K562 (cell line): ENCODE measurements around the gene PACS2. TPM values are rescaled to one million over a fixed set of nuclear protein-coding genes. Genes with fewer than 3 reads are reported as not detected.
A peak's percentile ranks its signal among the peaks of the same experiment; 100 is the strongest.

ENCODE experiments used
- ATAC-seq: fragments of 200-7000 bp; cut with Tn5 transposase; 3 replicates; pipeline ENCODE4 v1.9.1; 2020; ENCODE audit warnings: moderate library complexity
- BruUV-seq: library from RNA; stranded (reverse); fragments of 400-500 nt; replicated peaks from 2 replicates; lab custom pipeline; 2021; lab: Mats Ljungman, UMichigan
- CTCF ChIA-PET: fragments of 300-600 bp; formaldehyde crosslinking; extraction: SDS; loops from one replicate; lab custom pipeline; 2021; ENCODE audit warnings: low intra/inter-chr PET ratio; lab: Yijun Ruan, JAX
- POLR2A ChIA-PET: fragments of 300-600, 350-650 bp; sonication (Branson Sonifier 250); formaldehyde crosslinking; extraction: SDS; loops from one replicate; lab custom pipeline; 2021; ENCODE audit warnings: antibody characterized with exemption, inconsistent platforms; lab: Yijun Ruan, JAX
- DNase-seq, 4 experiments: peaks; one replicate each; pipeline versions ENCODE4 v3.0.0 to v3.0.0-alpha.2; 2011 to 2018; ENCODE audit warnings: low spot score in 3 of 4, mixed read lengths in 3 of 4; ENCODE audit errors: extremely low read depth in 1 of 4
- FAIRE-seq: peaks from 2 replicates; lab custom pipeline; 2011; peaks lifted over from hg19 to GRCh38; lab: Jason Lieb, UNC
- H2AFZ ChIP-seq: 2 replicates; pipeline ENCODE4 v1.6.0; 2011; ENCODE audit warnings: low read depth, low read length, control low read depth, inconsistent platforms
- H3K27ac ChIP-seq: fragments of 200-600 bp; 3 replicates; pipeline ENCODE4 v1.8.0; 2011; ENCODE audit warnings: low read depth, mild to moderate bottlenecking, control low read depth, inconsistent platforms, low read length, moderate library complexity, mixed read lengths; ENCODE audit errors: extremely low read depth
- H3K27me3 ChIP-seq, 2 experiments: fragments of 300-600 bp in 1 of 2; 2 replicates in 1 of 2; 3 replicates in 1 of 2; pipeline versions ENCODE4 v1.6.0 to v1.8.0; 2011; ENCODE audit warnings: inconsistent platforms in 2 of 2, low read length in 2 of 2, mild to moderate bottlenecking in 1 of 2, mixed read lengths in 1 of 2, moderate library complexity in 1 of 2; ENCODE audit not compliant: control insufficient read depth in 2 of 2, insufficient read depth in 2 of 2
- H3K36me3 ChIP-seq: fragments of 300-600 bp; 3 replicates; pipeline ENCODE4 v1.8.0; 2011; ENCODE audit warnings: mild to moderate bottlenecking, low read length, inconsistent platforms; ENCODE audit not compliant: control insufficient read depth, insufficient read depth
- H3K4me1 ChIP-seq, 2 experiments: fragments of 200-600 bp in 1 of 2; replicated peaks in 1 of 2; 2 replicates in 1 of 2; 3 replicates in 1 of 2; pipeline versions ENCODE4 v1.5.1 to v1.8.0; 2011; ENCODE audit warnings: inconsistent platforms in 2 of 2, low read length in 2 of 2, mild to moderate bottlenecking in 1 of 2, mixed read lengths in 1 of 2, moderate library complexity in 1 of 2; ENCODE audit not compliant: control insufficient read depth in 2 of 2, insufficient read depth in 2 of 2
- H3K4me2 ChIP-seq: 2 replicates; pipeline ENCODE4 v1.6.1; 2011; ENCODE audit warnings: low read length, control low read depth, inconsistent platforms, mixed read lengths; ENCODE audit not compliant: insufficient read depth
- H3K4me3 ChIP-seq: fragments of 200-600 bp; sonication (generic), shearing (Covaris generic); 2 replicates; pipeline ENCODE4 v1.5.1; 2016; ENCODE audit warnings: control low read depth, inconsistent platforms
- H3K79me2 ChIP-seq: fragments of 200-600 bp; 3 replicates; pipeline ENCODE4 v1.8.0; 2011; ENCODE audit warnings: low read length, inconsistent platforms; ENCODE audit not compliant: control insufficient read depth, insufficient read depth
- H3K9ac ChIP-seq, 2 experiments: 2 replicates each; pipeline versions ENCODE4 v1.6.0 to v1.6.1; 2011; ENCODE audit warnings: low read depth in 2 of 2, low read length in 2 of 2, control low read depth in 1 of 2, inconsistent platforms in 1 of 2, mild to moderate bottlenecking in 1 of 2, mixed read lengths in 1 of 2; ENCODE audit not compliant: insufficient read depth in 1 of 2
- H3K9me1 ChIP-seq: one replicate; pipeline ENCODE4 v1.6.0; 2011; ENCODE audit warnings: inconsistent platforms, mild to moderate bottlenecking, low read length, moderate library complexity; ENCODE audit not compliant: control insufficient read depth, insufficient read depth
- H3K9me3 ChIP-seq: replicated peaks from 2 replicates; pipeline ENCODE4 v1.5.1; 2011; ENCODE audit warnings: low read depth, low read length, inconsistent platforms; ENCODE audit not compliant: control insufficient read depth, insufficient read depth
- H4K20me1 ChIP-seq: replicated peaks from 2 replicates; pipeline ENCODE4 v1.6.1; 2011; ENCODE audit warnings: low read length, inconsistent platforms, mixed read lengths; ENCODE audit not compliant: control insufficient read depth, insufficient read depth
- ATF2 ChIP-seq: sonication (generic); formaldehyde crosslinking; IDR thresholded peaks from 2 replicates; pipeline ENCODE4 v1.8.1; 2022; ENCODE audit warnings: missing genetic modification reagents
- FOSL1 ChIP-seq: fragments of 200-800 bp; sonication (Bioruptor generic); conservative IDR thresholded peaks from 2 replicates; pipeline ENCODE4 v1.6.1; 2016; ENCODE audit warnings: missing genetic modification characterization, missing compliant biosample characterization
- FOXJ2 ChIP-seq: fragments of 200-800 bp; sonication (Bioruptor generic); IDR thresholded peaks from 2 replicates; pipeline ENCODE4 v1.6.1; 2016; ENCODE audit warnings: missing genetic modification characterization, missing compliant biosample characterization
- HMG20A ChIP-seq: fragments of 450-650 bp; formaldehyde crosslinking; conservative IDR thresholded peaks from 2 replicates; pipeline ENCODE4 v1.4.0; 2020; ENCODE audit warnings: mild to moderate bottlenecking, mixed read lengths
- JUN ChIP-seq, 2 experiments: sonication (generic) in 1 of 2; formaldehyde crosslinking in 1 of 2; IDR thresholded peaks; 2 replicates each; pipeline versions ENCODE4 v1.6.1 to v1.8.0; 2012 to 2022; ENCODE audit warnings: borderline replicate concordance in 2 of 2, mild to moderate bottlenecking in 2 of 2, improper control_type of control experiment in 1 of 2, low read depth in 1 of 2, low read length in 1 of 2, missing genetic modification reagents in 1 of 2
- JUND ChIP-seq, 2 experiments: IDR thresholded peaks; 2 replicates in 1 of 2; 3 replicates in 1 of 2; pipeline ENCODE4 v1.6.1; 2011; ENCODE audit warnings: borderline replicate concordance in 2 of 2, low read depth in 2 of 2, low read length in 2 of 2, improper control_type of control experiment in 1 of 2, missing biosample characterization in 1 of 2, missing genetic modification characterization in 1 of 2, missing genetic modification reagents in 1 of 2
- KLF6 ChIP-seq: fragments of 250-450 bp; sonication (Bioruptor Pico); IDR thresholded peaks from 2 replicates; pipeline ENCODE4 v1.4.0; 2020; ENCODE audit warnings: mild to moderate bottlenecking, moderate library complexity, borderline replicate concordance
- RAD21 ChIP-seq, 2 experiments: fragments of 250-450 bp in 1 of 2; fragments of 450-650 bp in 1 of 2; sonication (Bioruptor Pico) in 1 of 2; formaldehyde crosslinking in 1 of 2; IDR thresholded peaks in 1 of 2; conservative IDR thresholded peaks in 1 of 2; 2 replicates each; pipeline versions ENCODE4 v1.4.0 to v1.8.0; 2020 to 2022; ENCODE audit warnings: mild to moderate bottlenecking in 2 of 2, moderate library complexity in 1 of 2
- THAP7 ChIP-seq: fragments of 250-450 bp; sonication (Bioruptor Pico); IDR thresholded peaks from 2 replicates; pipeline ENCODE4 v1.5.0; 2021
- WGBS: fragments of 100-300 bp; shearing (Covaris generic); methylation state at CpG from one replicate; pipeline ENCODE4 v1.1.6; 2016; ENCODE audit warnings: low coverage, mixed read lengths; ENCODE audit not compliant: insufficient coverage; ENCODE audit errors: missing lambda C conversion rate; 5-methylcytosine and 5-hydroxymethylcytosine counted together
- in situ Hi-C: fragments of 300-500 bp; cut with MboI; formaldehyde crosslinking; loops from 4 replicates; pipeline ENCODE4 v1.15.0; 2018; ENCODE audit warnings: inconsistent platforms, mixed read lengths
- intact Hi-C: fragments of 100-400 bp; cut with micrococcal nuclease; formaldehyde crosslinking; loops from 2 replicates; pipeline ENCODE4 v1.14.2; 2022
- polyA plus RNA-seq, 8 experiments: library from polyadenylated mRNA; depleted of rRNA in 4 of 8; stranded (reverse) in 5 of 8; unstranded in 3 of 8; fragments of >200 nt; fragmentation: Nextera tagmentation in 2 of 8; fragmentation: Illumina TruSeq in 1 of 8; extraction: Ambion mirVana in 2 of 8; extraction: Trizol in 1 of 8; gene quantifications; 2 replicates each; pipeline versions ENCODE4 v1.2.1 to v1.2.3, GENCODE V29; 2011 to 2014; ENCODE audit warnings: inconsistent platforms in 1 of 8, missing spikeins in 1 of 8
- total RNA-seq, 7 experiments: library from RNA; depleted of rRNA in 6 of 7; stranded (reverse); fragments of >200 nt in 6 of 7; fragmentation: Illumina TruSeq in 2 of 7; extraction: Trizol in 2 of 7; gene quantifications; 2 replicates each; pipeline versions ENCODE4 v1.2.1 to v1.2.3, GENCODE V29; 2011 to 2021; ENCODE audit warnings: low replicate concordance in 1 of 7

Gene PACS2
- total and polyA plus RNA-seq, 9 of the 15 experiments (the other 6 are each of a cell fraction or from before 2014, with no cell fraction given), result 0.11 to 20.8 (median 9.9) TPM

GRCh38 chr14:105427412-105427811 is 112.9 kb downstream of the PACS2 start (continued):
- TF ChIP-seq HMG20A (CRISPR knock-in tag) (no peak), FOXJ2 (tag) (no peak), THAP7 (CRISPR knock-in tag) (no peak), RAD21 (CRISPR knock-in tag; conservative IDR thresholded peaks at IDR 0.05 in 1 of 2, IDR thresholded peaks at IDR 0.05 in 1 of 2) (no peak)

GRCh38 chr14:105427936-105428485 is 113.5 kb downstream of the PACS2 start:
- H3K27me3 ChIP-seq, result no peaks in the 10 kb centered on the region
- TF ChIP-seq KLF6 (no peak), JUND (IDR thresholded peaks at IDR 0.05; ENCODE audit: borderline replicate concordance, low read depth, low read length) (0 out of 2 replicates have a peak, but pooled peaks have one; percentile 7), JUND (tag; IDR thresholded peaks at IDR 0.05; ENCODE audit: borderline replicate concordance, low read depth, low read length) (no peak), FOSL1 (0 out of 2 replicates have a peak, but pooled peaks have one; percentile 21), ATF2 (no peak), JUN (IDR thresholded peaks at IDR 0.05; ENCODE audit: borderline replicate concordance, low read depth, low read length) (no peak), JUN (CRISPR knock-in tag; IDR thresholded peaks at IDR 0.05; ENCODE audit: borderline replicate concordance) (no peak)
- H2AFZ ChIP-seq, result no peak overlapping the region
- H3K27ac ChIP-seq, result no peak overlapping the region
- ChIA-PET CTCF (no interaction called here), POLR2A (interaction anchor here (0.6 kb wide), 1 partner anchor 20 kb away, joined by 3 read pairs; no protein-coding TSS in a partner anchor)
- peaks cover 80% of the 10 kb centered on the region for H3K79me2 ChIP-seq
- 82% methylated on average over 6 of the region's 9 CpGs for WGBS
- H3K36me3 ChIP-seq, result peaks cover 54% of the 10 kb centered on the region; the same call in 2 of the 3 replicates
- BruUV-seq, result no TSS peak
- no peaks in the 10 kb centered on the region for H4K20me1 ChIP-seq
- no peak overlapping the region for H3K4me3 ChIP-seq
- H3K9me1 ChIP-seq, result peaks cover 2% of the 10 kb centered on the region
- H3K4me2 ChIP-seq, result no peak overlapping the region
- no peak for ATAC-seq
- in situ Hi-C loops, result no loop called here
- intact Hi-C loops, result no loop called here
- FAIRE-seq, result no peak
- H3K9ac ChIP-seq, result peak overlapping the region in 1 of 2 experiments; percentile 26; a peak in 2 of 4 replicates
- peaks cover 0 to 27% of the 10 kb centered on the region in 2 experiments; a peak in 2 of 5 replicates for H3K4me1 ChIP-seq
- H3K9me3 ChIP-seq, result no peaks in the 10 kb centered on the region; the same call in 1 of the 2 replicates
- no peak for DNase-seq
